HepG2 (cell line): Measurements from ENCODE around the gene ULK4. TPM values are rescaled to one million over a fixed set of nuclear protein-coding genes. Genes with fewer than 3 reads are reported as not detected.
A peak's percentile ranks its signal among the peaks of the same experiment; 100 is the strongest.

Experiments
- CHD2 ChIP-seq: IDR thresholded peaks from 2 replicates; pipeline ENCODE4 v1.6.1; 2011; ENCODE audit warnings: low read depth, low read length, improper control_type of control experiment
- HNRNPLL ChIP-seq: fragments of 200-400 bp; formaldehyde crosslinking; IDR thresholded peaks from 2 replicates; pipeline ENCODE4 v1.6.1; 2017; ENCODE audit warnings: mild to moderate bottlenecking, low read depth, low read length; ENCODE audit not compliant: poor library complexity, severe bottlenecking
- MAFF ChIP-seq: IDR thresholded peaks from 2 replicates; pipeline ENCODE4 v1.6.1; 2011; ENCODE audit warnings: low read depth, low read length, improper control_type of control experiment
- NFKB2 ChIP-seq: sonication (generic); formaldehyde crosslinking; IDR thresholded peaks from 2 replicates; pipeline ENCODE4 v1.4.0; 2020; ENCODE audit warnings: missing genetic modification reagents, borderline replicate concordance
- NRL ChIP-seq: sonication (generic); formaldehyde crosslinking; IDR thresholded peaks from 2 replicates; pipeline ENCODE4 v1.5.0; 2020; ENCODE audit warnings: missing genetic modification reagents, mild to moderate bottlenecking, moderate library complexity, borderline replicate concordance
- PCBP2 ChIP-seq: fragments of 200-400 bp; formaldehyde crosslinking; optimal IDR thresholded peaks from 2 replicates; pipeline ENCODE3; 2018; ENCODE audit warnings: low read length, low read depth; ENCODE audit not compliant: poor library complexity, severe bottlenecking
- POGZ ChIP-seq: sonication (generic); formaldehyde crosslinking; IDR thresholded peaks from 2 replicates; pipeline ENCODE4 v1.4.0; 2020; ENCODE audit warnings: mild to moderate bottlenecking, missing genetic modification reagents
- SUZ12 ChIP-seq: fragments of 150-350 bp; IDR thresholded peaks from 2 replicates; pipeline ENCODE4 v1.6.1; 2014; ENCODE audit warnings: low read depth, low read length
- TMF1 ChIP-seq: sonication (generic); formaldehyde crosslinking; IDR thresholded peaks from 2 replicates; pipeline ENCODE4 v1.8.1; 2022; ENCODE audit warnings: low read depth, missing genetic modification reagents
- U2AF1 ChIP-seq: fragments of 200-400 bp; formaldehyde crosslinking; optimal IDR thresholded peaks from 2 replicates; pipeline ENCODE3; 2017; ENCODE audit warnings: mild to moderate bottlenecking, low read depth, low read length
- YY1 ChIP-seq: IDR thresholded peaks from 2 replicates; pipeline ENCODE4 v1.6.1; 2011; ENCODE audit warnings: low read length, low read depth, moderate library complexity, mild to moderate bottlenecking; ENCODE audit not compliant: insufficient read depth, insufficient replicate concordance
- ZKSCAN1 ChIP-seq: fragments of 150-350 bp; IDR thresholded peaks from 2 replicates; pipeline ENCODE4 v1.6.1; 2014; ENCODE audit warnings: low read length
- ZNF333 ChIP-seq: sonication (generic); formaldehyde crosslinking; IDR thresholded peaks from 2 replicates; pipeline ENCODE4 v1.4.0; 2020; ENCODE audit warnings: mild to moderate bottlenecking, missing genetic modification reagents, borderline replicate concordance
- ZNF33A ChIP-seq: sonication (generic); formaldehyde crosslinking; IDR thresholded peaks from 2 replicates; pipeline ENCODE4 v1.5.1; 2020; ENCODE audit warnings: missing genetic modification reagents, mild to moderate bottlenecking, moderate library complexity, borderline replicate concordance
- ZNF441 ChIP-seq: sonication (generic); formaldehyde crosslinking; IDR thresholded peaks from 2 replicates; pipeline ENCODE4 v1.7.0; 2021; ENCODE audit warnings: missing genetic modification reagents, borderline replicate concordance
- ZNF841 ChIP-seq: sonication (generic); formaldehyde crosslinking; IDR thresholded peaks from 2 replicates; pipeline ENCODE4 v1.8.1; 2023; ENCODE audit warnings: missing genetic modification reagents, borderline replicate concordance
- polyA plus RNA-seq, 8 experiments: library from polyadenylated mRNA; depleted of rRNA in 3 of 8; stranded (reverse) in 7 of 8; unstranded in 1 of 8; fragments of >200 nt; fragmentation: Illumina TruSeq in 4 of 8; extraction: Trizol in 4 of 8; gene quantifications; 2 replicates each; pipeline versions ENCODE4 v1.2.1 to v1.2.3, GENCODE V29; 2011 to 2016; ENCODE audit warnings: low read depth in 4 of 8, missing spikeins in 1 of 8, mixed read lengths in 1 of 8; ENCODE audit not compliant: insufficient read depth in 1 of 8
- total RNA-seq, 5 experiments: library from RNA; depleted of rRNA; stranded (reverse); fragments of >200 nt; fragmentation: Illumina TruSeq; extraction: Trizol; gene quantifications; 2 replicates each; pipeline ENCODE4 v1.2.3, GENCODE V29; 2016; ENCODE audit warnings: low read depth in 1 of 5
- TF ChIP-seq, protein P1 (sequence below): fragments of 450-650 bp; IDR thresholded peaks from 2 replicates; pipeline ENCODE4 v1.6.1; 2017; ENCODE audit warnings: mild to moderate bottlenecking
- TF ChIP-seq, protein P2 (sequence below): sonication (generic); formaldehyde crosslinking; IDR thresholded peaks from 2 replicates; pipeline ENCODE4 v1.4.0; 2020; ENCODE audit warnings: missing genetic modification reagents
- TF ChIP-seq, protein P3 (sequence below): sonication (generic); formaldehyde crosslinking; IDR thresholded peaks from 2 replicates; pipeline ENCODE4 v1.9.0; 2021; ENCODE audit warnings: missing genetic modification reagents, mild to moderate bottlenecking, borderline replicate concordance
- TF ChIP-seq, protein P4 (sequence below): IDR thresholded peaks from 2 replicates; pipeline ENCODE4 v1.4.0; 2020; ENCODE audit warnings: mild to moderate bottlenecking, missing genetic modification reagents

ULK4 gene
- total and polyA plus RNA-seq, 2 of the 13 experiments (the other 11 are each of a cell fraction or from before 2014, with no cell fraction given), result 6.7 to 11.8 TPM

DNA sequence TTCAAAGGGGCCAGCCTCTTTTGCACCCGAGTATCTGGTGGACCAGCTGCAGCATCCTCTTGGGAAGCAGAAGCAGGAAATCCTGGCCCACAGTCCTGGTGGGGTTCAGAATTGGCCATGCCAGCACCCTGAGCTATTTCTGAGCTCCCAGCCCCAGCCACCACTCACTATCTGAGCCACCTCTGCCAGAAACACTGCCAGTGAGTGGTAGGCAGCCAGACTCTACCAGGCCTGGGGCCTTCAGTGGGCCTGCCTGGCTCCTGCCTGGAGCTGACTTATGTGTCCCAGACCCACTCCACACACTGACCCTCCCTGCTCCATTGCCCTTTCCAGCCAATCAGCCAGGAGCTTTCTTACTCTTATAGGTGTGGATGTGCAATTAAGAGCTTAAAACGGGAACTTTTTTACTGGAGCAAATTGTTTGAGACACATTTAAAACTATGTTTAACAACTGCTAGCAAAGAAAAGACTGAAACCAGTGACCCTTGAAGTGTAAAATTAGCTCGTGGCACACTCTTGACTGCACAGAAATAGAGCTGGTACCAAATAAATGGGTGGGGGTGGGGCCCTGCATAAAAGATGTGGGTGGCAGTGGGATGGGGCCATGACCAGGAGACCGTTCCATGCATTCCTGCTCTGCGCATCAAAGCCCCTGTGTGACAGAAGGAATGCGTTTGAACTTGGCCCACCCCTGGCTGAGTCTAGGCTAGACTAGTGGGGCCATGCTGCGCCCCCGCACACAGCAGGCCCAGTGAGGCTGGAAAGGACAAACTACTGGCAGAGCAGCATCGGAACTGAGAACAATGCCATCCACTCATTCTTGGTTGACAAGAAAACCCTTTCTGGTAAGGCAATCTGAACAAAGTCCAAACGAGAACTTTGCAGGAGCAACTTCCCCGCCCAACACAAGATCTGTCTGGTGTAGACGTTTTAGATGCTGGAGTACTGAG is 714.6 kb downstream of the ULK4 start (continued):
- TF ChIP-seq YY1 (no peak), NRL (no peak), PCBP2 (no peak), ZNF333 (CRISPR knock-in tag) (no peak), MAFF (no peak), U2AF1 (no peak), HNRNPLL (no peak), TMF1 (no peak), NFKB2 (CRISPR knock-in tag) (no peak), ZNF33A (CRISPR knock-in tag) (no peak), SUZ12 (no peak), ZNF441 (no peak), ZNF841 (CRISPR knock-in tag) (no peak), CHD2 (no peak), ZKSCAN1 (no peak), POGZ (CRISPR knock-in tag) (peak; percentile 57)
- TF ChIP-seq, protein P1, sequence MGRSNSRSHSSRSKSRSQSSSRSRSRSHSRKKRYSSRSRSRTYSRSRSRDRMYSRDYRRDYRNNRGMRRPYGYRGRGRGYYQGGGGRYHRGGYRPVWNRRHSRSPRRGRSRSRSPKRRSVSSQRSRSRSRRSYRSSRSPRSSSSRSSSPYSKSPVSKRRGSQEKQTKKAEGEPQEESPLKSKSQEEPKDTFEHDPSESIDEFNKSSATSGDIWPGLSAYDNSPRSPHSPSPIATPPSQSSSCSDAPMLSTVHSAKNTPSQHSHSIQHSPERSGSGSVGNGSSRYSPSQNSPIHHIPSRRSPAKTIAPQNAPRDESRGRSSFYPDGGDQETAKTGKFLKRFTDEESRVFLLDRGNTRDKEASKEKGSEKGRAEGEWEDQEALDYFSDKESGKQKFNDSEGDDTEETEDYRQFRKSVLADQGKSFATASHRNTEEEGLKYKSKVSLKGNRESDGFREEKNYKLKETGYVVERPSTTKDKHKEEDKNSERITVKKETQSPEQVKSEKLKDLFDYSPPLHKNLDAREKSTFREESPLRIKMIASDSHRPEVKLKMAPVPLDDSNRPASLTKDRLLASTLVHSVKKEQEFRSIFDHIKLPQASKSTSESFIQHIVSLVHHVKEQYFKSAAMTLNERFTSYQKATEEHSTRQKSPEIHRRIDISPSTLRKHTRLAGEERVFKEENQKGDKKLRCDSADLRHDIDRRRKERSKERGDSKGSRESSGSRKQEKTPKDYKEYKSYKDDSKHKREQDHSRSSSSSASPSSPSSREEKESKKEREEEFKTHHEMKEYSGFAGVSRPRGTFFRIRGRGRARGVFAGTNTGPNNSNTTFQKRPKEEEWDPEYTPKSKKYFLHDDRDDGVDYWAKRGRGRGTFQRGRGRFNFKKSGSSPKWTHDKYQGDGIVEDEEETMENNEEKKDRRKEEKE, result no peak
- TF ChIP-seq, protein P2, sequence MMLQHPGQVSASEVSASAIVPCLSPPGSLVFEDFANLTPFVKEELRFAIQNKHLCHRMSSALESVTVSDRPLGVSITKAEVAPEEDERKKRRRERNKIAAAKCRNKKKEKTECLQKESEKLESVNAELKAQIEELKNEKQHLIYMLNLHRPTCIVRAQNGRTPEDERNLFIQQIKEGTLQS (CRISPR knock-in tag), result no peak
- TF ChIP-seq, protein P3, sequence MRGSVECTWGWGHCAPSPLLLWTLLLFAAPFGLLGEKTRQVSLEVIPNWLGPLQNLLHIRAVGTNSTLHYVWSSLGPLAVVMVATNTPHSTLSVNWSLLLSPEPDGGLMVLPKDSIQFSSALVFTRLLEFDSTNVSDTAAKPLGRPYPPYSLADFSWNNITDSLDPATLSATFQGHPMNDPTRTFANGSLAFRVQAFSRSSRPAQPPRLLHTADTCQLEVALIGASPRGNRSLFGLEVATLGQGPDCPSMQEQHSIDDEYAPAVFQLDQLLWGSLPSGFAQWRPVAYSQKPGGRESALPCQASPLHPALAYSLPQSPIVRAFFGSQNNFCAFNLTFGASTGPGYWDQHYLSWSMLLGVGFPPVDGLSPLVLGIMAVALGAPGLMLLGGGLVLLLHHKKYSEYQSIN (CRISPR knock-in tag), result no peak
- TF ChIP-seq, protein P4, sequence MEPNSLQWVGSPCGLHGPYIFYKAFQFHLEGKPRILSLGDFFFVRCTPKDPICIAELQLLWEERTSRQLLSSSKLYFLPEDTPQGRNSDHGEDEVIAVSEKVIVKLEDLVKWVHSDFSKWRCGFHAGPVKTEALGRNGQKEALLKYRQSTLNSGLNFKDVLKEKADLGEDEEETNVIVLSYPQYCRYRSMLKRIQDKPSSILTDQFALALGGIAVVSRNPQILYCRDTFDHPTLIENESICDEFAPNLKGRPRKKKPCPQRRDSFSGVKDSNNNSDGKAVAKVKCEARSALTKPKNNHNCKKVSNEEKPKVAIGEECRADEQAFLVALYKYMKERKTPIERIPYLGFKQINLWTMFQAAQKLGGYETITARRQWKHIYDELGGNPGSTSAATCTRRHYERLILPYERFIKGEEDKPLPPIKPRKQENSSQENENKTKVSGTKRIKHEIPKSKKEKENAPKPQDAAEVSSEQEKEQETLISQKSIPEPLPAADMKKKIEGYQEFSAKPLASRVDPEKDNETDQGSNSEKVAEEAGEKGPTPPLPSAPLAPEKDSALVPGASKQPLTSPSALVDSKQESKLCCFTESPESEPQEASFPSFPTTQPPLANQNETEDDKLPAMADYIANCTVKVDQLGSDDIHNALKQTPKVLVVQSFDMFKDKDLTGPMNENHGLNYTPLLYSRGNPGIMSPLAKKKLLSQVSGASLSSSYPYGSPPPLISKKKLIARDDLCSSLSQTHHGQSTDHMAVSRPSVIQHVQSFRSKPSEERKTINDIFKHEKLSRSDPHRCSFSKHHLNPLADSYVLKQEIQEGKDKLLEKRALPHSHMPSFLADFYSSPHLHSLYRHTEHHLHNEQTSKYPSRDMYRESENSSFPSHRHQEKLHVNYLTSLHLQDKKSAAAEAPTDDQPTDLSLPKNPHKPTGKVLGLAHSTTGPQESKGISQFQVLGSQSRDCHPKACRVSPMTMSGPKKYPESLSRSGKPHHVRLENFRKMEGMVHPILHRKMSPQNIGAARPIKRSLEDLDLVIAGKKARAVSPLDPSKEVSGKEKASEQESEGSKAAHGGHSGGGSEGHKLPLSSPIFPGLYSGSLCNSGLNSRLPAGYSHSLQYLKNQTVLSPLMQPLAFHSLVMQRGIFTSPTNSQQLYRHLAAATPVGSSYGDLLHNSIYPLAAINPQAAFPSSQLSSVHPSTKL (CRISPR knock-in tag), result peak; percentile 91
